ENCODE data around the gene SYCP1. TPM values are rescaled to one million over a fixed set of nuclear protein-coding genes. Genes with fewer than 3 reads are reported as not detected.

SYCP1 gene, protein sequence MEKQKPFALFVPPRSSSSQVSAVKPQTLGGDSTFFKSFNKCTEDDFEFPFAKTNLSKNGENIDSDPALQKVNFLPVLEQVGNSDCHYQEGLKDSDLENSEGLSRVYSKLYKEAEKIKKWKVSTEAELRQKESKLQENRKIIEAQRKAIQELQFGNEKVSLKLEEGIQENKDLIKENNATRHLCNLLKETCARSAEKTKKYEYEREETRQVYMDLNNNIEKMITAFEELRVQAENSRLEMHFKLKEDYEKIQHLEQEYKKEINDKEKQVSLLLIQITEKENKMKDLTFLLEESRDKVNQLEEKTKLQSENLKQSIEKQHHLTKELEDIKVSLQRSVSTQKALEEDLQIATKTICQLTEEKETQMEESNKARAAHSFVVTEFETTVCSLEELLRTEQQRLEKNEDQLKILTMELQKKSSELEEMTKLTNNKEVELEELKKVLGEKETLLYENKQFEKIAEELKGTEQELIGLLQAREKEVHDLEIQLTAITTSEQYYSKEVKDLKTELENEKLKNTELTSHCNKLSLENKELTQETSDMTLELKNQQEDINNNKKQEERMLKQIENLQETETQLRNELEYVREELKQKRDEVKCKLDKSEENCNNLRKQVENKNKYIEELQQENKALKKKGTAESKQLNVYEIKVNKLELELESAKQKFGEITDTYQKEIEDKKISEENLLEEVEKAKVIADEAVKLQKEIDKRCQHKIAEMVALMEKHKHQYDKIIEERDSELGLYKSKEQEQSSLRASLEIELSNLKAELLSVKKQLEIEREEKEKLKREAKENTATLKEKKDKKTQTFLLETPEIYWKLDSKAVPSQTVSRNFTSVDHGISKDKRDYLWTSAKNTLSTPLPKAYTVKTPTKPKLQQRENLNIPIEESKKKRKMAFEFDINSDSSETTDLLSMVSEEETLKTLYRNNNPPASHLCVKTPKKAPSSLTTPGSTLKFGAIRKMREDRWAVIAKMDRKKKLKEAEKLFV
- total RNA-seq (2016; rRNA removed; fragmentation: Illumina TruSeq; extraction: Trizol) = not detected in 2 replicates
- not detected in 2 replicates for total RNA-seq (2016; cell fraction: cytosol; rRNA removed; fragmentation: Illumina TruSeq; extraction: Trizol; ENCODE audit: low read depth)
- not detected in 2 replicates for total RNA-seq (2016; cell fraction: insoluble cytoplasmic fraction; rRNA removed; fragmentation: Illumina TruSeq; extraction: Trizol)
- not detected in 2 replicates for total RNA-seq (2016; cell fraction: membrane; rRNA removed; fragmentation: Illumina TruSeq; extraction: Trizol)
- total RNA-seq (2016; cell fraction: nucleus; rRNA removed; fragmentation: Illumina TruSeq; extraction: Trizol) = not detected in 2 replicates
- not detected in 2 replicates for polyA plus RNA-seq (2011; rRNA removed)
- not detected in 2 replicates for polyA plus RNA-seq (2011; cell fraction: cytosol; rRNA removed)
- polyA plus RNA-seq (2011; cell fraction: nucleus; rRNA removed) = not detected in 2 replicates
- polyA plus RNA-seq (2012) = not detected in 2 replicates
- not detected in 2 replicates for polyA plus RNA-seq (2016; cell fraction: cytosol; fragmentation: Illumina TruSeq; extraction: Trizol; ENCODE audit: low read depth)
- polyA plus RNA-seq (2016; cell fraction: insoluble cytoplasmic fraction; fragmentation: Illumina TruSeq; extraction: Trizol; ENCODE audit: low read depth) = not detected in 2 replicates
- not detected in 2 replicates for polyA plus RNA-seq (2016; cell fraction: membrane; fragmentation: Illumina TruSeq; extraction: Trizol; ENCODE audit: low read depth)
- polyA plus RNA-seq (2016; cell fraction: nucleus; fragmentation: Illumina TruSeq; extraction: Trizol; ENCODE audit: insufficient read depth, low read depth) = not detected in 2 replicates
- not detected in 2 replicates for polyA minus RNA-seq (2011; rRNA and poly(A)+ RNA removed; ENCODE audit: low replicate concordance)
- polyA minus RNA-seq (2011; cell fraction: cytosol; rRNA and poly(A)+ RNA removed) = not detected in 2 replicates
- polyA minus RNA-seq (2011; cell fraction: nucleus; rRNA and poly(A)+ RNA removed) = not detected in 2 replicates
- percentile 2 among the genes with signal in this experiment for Bru-seq, nascent RNA
- BruChase-seq, experiment 1, labeled RNA remaining after a 6-hour chase = not detected
- BruChase-seq, experiment 2, labeled RNA remaining after a 2-hour chase = not detected
- long read RNA-seq, experiment 1 = 0 reads
- long read RNA-seq, experiment 2 = 0 reads

DNA sequence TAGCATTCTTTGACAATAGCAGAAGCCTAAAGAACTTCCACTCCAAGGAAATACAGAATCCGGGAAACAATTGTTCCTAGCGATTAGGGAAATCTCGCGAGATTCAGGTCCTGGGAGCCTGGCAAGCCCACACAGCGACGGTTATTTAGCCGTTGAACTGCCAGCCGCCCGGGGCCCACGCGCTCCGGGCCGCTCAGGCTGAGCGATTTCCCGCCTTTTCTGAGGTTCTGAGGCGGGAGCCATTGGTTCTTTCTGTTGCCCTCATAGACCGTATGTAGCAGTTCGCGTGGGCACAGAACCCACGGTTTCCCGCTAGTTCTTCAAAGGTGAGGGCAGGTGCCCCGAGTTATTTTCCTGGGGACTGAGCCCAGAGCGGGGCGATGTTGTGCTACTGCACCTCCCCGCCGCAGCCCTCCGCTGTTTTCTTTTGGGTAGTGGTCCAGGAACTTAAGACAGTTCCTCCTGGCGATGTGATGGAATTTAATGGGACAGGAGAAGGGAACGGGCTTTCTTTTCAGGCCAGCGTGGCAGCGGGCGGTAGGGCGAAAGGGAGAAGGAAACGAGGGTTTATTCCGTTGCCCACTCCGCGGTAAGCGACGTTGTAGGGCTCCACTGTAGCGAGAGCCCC is at the start of gene SYCP1:
Gene SYCP1, plus strand, starts transcription at position 171 of the 628 bp plus-strand sequence. CDS start 602 bp downstream, outside the sequence.
- H2AFZ ChIP-seq (ENCODE audit: low read length) = no peak within 1 kb of the TSS
- no peaks in the 10 kb centered on the region for H3K9me3 ChIP-seq (ENCODE audit: low read length)
- no peaks in the 10 kb centered on the region for H3K36me3 ChIP-seq (replicated peaks in 1 of 2; ENCODE audit: control insufficient read depth in 1 of 2, insufficient read depth in 2 of 2, low read length in 2 of 2)
- no peak for FAIRE-seq
- no peak for DNase-seq (ENCODE audit: low spot score)
- in situ Hi-C loops (cut with HindIII; ENCODE audit: extremely low pct_ligation_motif_present, low pct_unique_long_range_greater_than_20kb) = no loop called here
- no peak within 1 kb of the TSS for H3K27ac ChIP-seq (ENCODE audit: extremely low read length, insufficient read depth, low read length)
- BruUV-seq (replicated peaks) = no TSS peak
- H3K9ac ChIP-seq (ENCODE audit: insufficient read depth, low read depth, low read length) = no peak within 1 kb of the TSS
- ChIA-PET CTCF (ENCODE audit: low intra/inter-chr PET ratio, low total read pairs) (no interaction called here), POLR2A (no interaction called here)
- ATAC-seq = no peak
- H3K27me3 ChIP-seq (ENCODE audit: control insufficient read depth in 1 of 2, insufficient read depth in 2 of 2, low read length in 2 of 2) = no peaks in the 10 kb centered on the region; a peak in 1 of 5 replicates
- intact Hi-C loops (cut with micrococcal nuclease; ENCODE audit: unreplicated experiment) = no loop called here
- WGBS (ENCODE audit: low lambda C conversion rate) = 81% methylated on average over 38 of the region's 40 CpGs
- H3K4me3 ChIP-seq (replicated peaks in 1 of 3; ENCODE audit: insufficient read depth in 1 of 3, low read depth in 2 of 3, low read length in 3 of 3) = no peak within 1 kb of the TSS
- H3K4me2 ChIP-seq (ENCODE audit: low read depth, low read length) = no peak within 1 kb of the TSS
- no peaks in the 10 kb centered on the region for H4K20me1 ChIP-seq (ENCODE audit: insufficient read depth, low read length)
- H3K4me1 ChIP-seq (ENCODE audit: insufficient read depth, low read length) = no peaks in the 10 kb centered on the region
- H3K79me2 ChIP-seq (ENCODE audit: insufficient read depth, low read length) = no peaks in the 10 kb centered on the region
- no peak for TF ChIP-seq JUND (CRISPR knock-in tag; IDR thresholded peaks at IDR 0.05)
- TF ChIP-seq TIGD3 (CRISPR knock-in tag; IDR thresholded peaks at IDR 0.05; ENCODE audit: borderline replicate concordance) = no peak
- TF ChIP-seq HMGXB4 (CRISPR knock-in tag; IDR thresholded peaks at IDR 0.05; ENCODE audit: borderline replicate concordance in 1 of 2, low read depth in 1 of 2) = no peak
- TF ChIP-seq, protein P1, sequence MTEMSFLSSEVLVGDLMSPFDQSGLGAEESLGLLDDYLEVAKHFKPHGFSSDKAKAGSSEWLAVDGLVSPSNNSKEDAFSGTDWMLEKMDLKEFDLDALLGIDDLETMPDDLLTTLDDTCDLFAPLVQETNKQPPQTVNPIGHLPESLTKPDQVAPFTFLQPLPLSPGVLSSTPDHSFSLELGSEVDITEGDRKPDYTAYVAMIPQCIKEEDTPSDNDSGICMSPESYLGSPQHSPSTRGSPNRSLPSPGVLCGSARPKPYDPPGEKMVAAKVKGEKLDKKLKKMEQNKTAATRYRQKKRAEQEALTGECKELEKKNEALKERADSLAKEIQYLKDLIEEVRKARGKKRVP (CRISPR knock-in tag; IDR thresholded peaks at IDR 0.05) = no peak
- no peak for TF ChIP-seq ZNF343 (CRISPR knock-in tag; IDR thresholded peaks at IDR 0.05)
- TF ChIP-seq MAFK (conservative IDR thresholded peaks at IDR 0.05 in 1 of 2, IDR thresholded peaks at IDR 0.05 in 1 of 2; ENCODE audit: low read length in 2 of 2) = no peak
- TF ChIP-seq, protein P2, sequence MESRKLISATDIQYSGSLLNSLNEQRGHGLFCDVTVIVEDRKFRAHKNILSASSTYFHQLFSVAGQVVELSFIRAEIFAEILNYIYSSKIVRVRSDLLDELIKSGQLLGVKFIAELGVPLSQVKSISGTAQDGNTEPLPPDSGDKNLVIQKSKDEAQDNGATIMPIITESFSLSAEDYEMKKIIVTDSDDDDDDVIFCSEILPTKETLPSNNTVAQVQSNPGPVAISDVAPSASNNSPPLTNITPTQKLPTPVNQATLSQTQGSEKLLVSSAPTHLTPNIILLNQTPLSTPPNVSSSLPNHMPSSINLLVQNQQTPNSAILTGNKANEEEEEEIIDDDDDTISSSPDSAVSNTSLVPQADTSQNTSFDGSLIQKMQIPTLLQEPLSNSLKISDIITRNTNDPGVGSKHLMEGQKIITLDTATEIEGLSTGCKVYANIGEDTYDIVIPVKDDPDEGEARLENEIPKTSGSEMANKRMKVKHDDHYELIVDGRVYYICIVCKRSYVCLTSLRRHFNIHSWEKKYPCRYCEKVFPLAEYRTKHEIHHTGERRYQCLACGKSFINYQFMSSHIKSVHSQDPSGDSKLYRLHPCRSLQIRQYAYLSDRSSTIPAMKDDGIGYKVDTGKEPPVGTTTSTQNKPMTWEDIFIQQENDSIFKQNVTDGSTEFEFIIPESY (CRISPR knock-in tag; IDR thresholded peaks at IDR 0.05) = no peak
- no peak for TF ChIP-seq MIER2 (CRISPR knock-in tag; IDR thresholded peaks at IDR 0.05)
